ENCODE data around the gene SURF4. TPM values are rescaled to one million over a fixed set of nuclear protein-coding genes. Genes with fewer than 3 reads are reported as not detected.

SURF4 gene
- total RNA-seq, 4 donors from 2014 or later = 104 to 140 (median 117) TPM

- DNase-seq = no peak
- Histone ChIP-seq H3K4me3 (no peak overlapping the region), H3K9me3 (no peaks in the 10 kb centered on the region), H3K4me1 (peaks cover 58 to 100% (median 70%) of the 10 kb centered on the region in 3 donors), H3K27ac (peak overlapping the region in 1 of 4 donors; percentile 63), H3K36me3 (peaks cover 17 to 67% (median 24%) of the 10 kb centered on the region in 3 donors), H3K27me3 (no peaks in the 10 kb centered on the region)
- intact Hi-C loops (cut with DNase I) = no loop called here
- no peak for TF ChIP-seq CTCF (IDR thresholded peaks at IDR 0.05)
- no peak for TF ChIP-seq POLR2A (IDR thresholded peaks at IDR 0.05)
- 68 to 73% methylated on average over 4 of the region's 6 CpGs for WGBS, 2 donors
These were observed 6.4 kb downstream of the SURF4 start for GRCh38 chr9:133369422-133369821.

GRCh38 chr9:133368249-133368881 is 7.5 kb downstream of the SURF4 start:
- H3K4me1 ChIP-seq = peaks cover 62 to 100% (median 73%) of the 10 kb centered on the region in 3 donors
- no peak for DNase-seq
- TF ChIP-seq POLR2A (IDR thresholded peaks at IDR 0.05) = no peak
- no peak for TF ChIP-seq CTCF (IDR thresholded peaks at IDR 0.05)
- H3K4me3 ChIP-seq = no peak overlapping the region
- H3K9me3 ChIP-seq = no peaks in the 10 kb centered on the region
- intact Hi-C loops (cut with DNase I) = no loop called here
- H3K36me3 ChIP-seq = peaks cover 19 to 76% (median 24%) of the 10 kb centered on the region in 3 donors
- WGBS, 2 donors = 53 to 65% methylated on average over 14 to 17 of the region's 18 CpGs
- no peaks in the 10 kb centered on the region for H3K27me3 ChIP-seq
- peak overlapping the region in 1 of 4 donors; percentile 27 for H3K27ac ChIP-seq

GRCh38 chr9:133367778-133368177 is 8.1 kb downstream of the SURF4 start:
- Histone ChIP-seq H3K36me3 (peaks cover 21 to 76% (median 29%) of the 10 kb centered on the region in 3 donors), H3K4me3 (no peak overlapping the region), H3K27ac (peak overlapping the region in 2 of 4 donors; percentile 27 to 31), H3K9me3 (no peaks in the 10 kb centered on the region), H3K27me3 (no peaks in the 10 kb centered on the region), H3K4me1 (peaks cover 56 to 100% (median 73%) of the 10 kb centered on the region in 3 donors)
- 69 to 87% methylated on average over 3 to 10 of the region's 10 CpGs for WGBS, 2 donors
- TF ChIP-seq POLR2A (IDR thresholded peaks at IDR 0.05) (no peak), CTCF (IDR thresholded peaks at IDR 0.05) (no peak)
- DNase-seq = no peak
- intact Hi-C loops (cut with DNase I) = no loop called here

GRCh38 chr9:133367221-133367620 is 8.6 kb downstream of the SURF4 start:
- H3K9me3 ChIP-seq = no peaks in the 10 kb centered on the region
- WGBS, 2 donors = 78 to 98% methylated on average over 5 to 17 of the region's 22 CpGs
- TF ChIP-seq POLR2A (IDR thresholded peaks at IDR 0.05) = no peak
- no peak for DNase-seq
- H3K36me3 ChIP-seq = peaks cover 21 to 76% (median 29%) of the 10 kb centered on the region in 3 donors
- intact Hi-C loops (cut with DNase I) = no loop called here
- H3K4me3 ChIP-seq = no peak overlapping the region
- H3K27ac ChIP-seq = no peak overlapping the region
- peaks cover 54 to 100% (median 72%) of the 10 kb centered on the region in 3 donors for H3K4me1 ChIP-seq
- H3K27me3 ChIP-seq = no peaks in the 10 kb centered on the region

- intact Hi-C loops (cut with DNase I) = no loop called here
- H3K4me3 ChIP-seq = no peak overlapping the region
- H3K27ac ChIP-seq = peak overlapping the region in 1 of 4 donors; percentile 22
- H3K9me3 ChIP-seq = no peaks in the 10 kb centered on the region
- H3K36me3 ChIP-seq = peaks cover 21 to 81% (median 29%) of the 10 kb centered on the region in 3 donors
- no peaks in the 10 kb centered on the region for H3K27me3 ChIP-seq
- peaks cover 48 to 100% (median 70%) of the 10 kb centered on the region in 3 donors for H3K4me1 ChIP-seq
- no peak for TF ChIP-seq CTCF (IDR thresholded peaks at IDR 0.05)
- no peak for TF ChIP-seq POLR2A (IDR thresholded peaks at IDR 0.05)
- no peak for DNase-seq
- 90% methylated on average over 2 of the region's 11 CpGs; no CpG with 5 or more reads in 1 of the 2 donors for WGBS, 2 donors
These were observed 9.4 kb downstream of the SURF4 start for GRCh38 chr9:133366435-133366834.

Measured in esophagus squamous epithelium (tissue), 5 donors.